ENCODE measurements around the gene SLC7A6OS. TPM values are rescaled to one million over a fixed set of nuclear protein-coding genes. Genes with fewer than 3 reads are reported as not detected.

The SLC7A6OS gene
- total RNA-seq, 1 experiment from 2014 or later = 14.2 TPM

GRCh38 chr16:68264128-68265077, 46.3 kb downstream of the SLC7A6OS start, which contains the start of gene SLC7A6:
Gene SLC7A6 (plus strand): TSS chr16:68264526. CDS start chr16:68274727, 10,201 bp downstream.
- no TSS peak for BruUV-seq (replicated peaks)
- TF ChIP-seq EZH2 (IDR thresholded peaks at IDR 0.05; ENCODE audit: low read depth) (no peak), CTCF (conservative IDR thresholded peaks at IDR 0.05) (peak; percentile 76)
- H2AFZ ChIP-seq = peak within 1 kb of the TSS; percentile 87
- intact Hi-C loops (cut with micrococcal nuclease; ENCODE audit: unreplicated experiment) = loop anchor here (1.0 kb wide), 3 partner anchors 27 to 64 kb away; partner anchors contain the start of gene SLC7A6OS
- DNase-seq = peak; percentile 43 to 77
- H3F3A ChIP-seq (ENCODE audit: insufficient read depth, low read depth) = peaks cover 38% of the 10 kb centered on the region
- no peaks in the 10 kb centered on the region for H3K9me3 ChIP-seq (ENCODE audit: insufficient read depth, low read depth)
- H3K27ac ChIP-seq = peak within 1 kb of the TSS; percentile 89
- peaks cover 34% of the 10 kb centered on the region for H3K4me1 ChIP-seq (replicated peaks; ENCODE audit: insufficient read depth)
- peaks cover 15% of the 10 kb centered on the region; the same call in 1 of the 2 replicates for H3K36me3 ChIP-seq (ENCODE audit: low read depth)
- CTCF ChIA-PET = interaction anchor here (0.5 to 1.1 kb wide), 8 partner anchors 44 to 997 kb away, joined by 4 to 11 read pairs (median 6); partner anchors contain the start of genes PRMT7 and SLC7A6OS
- H3K4me2 ChIP-seq = peak within 1 kb of the TSS; percentile 93
- no peaks in the 10 kb centered on the region for H3K27me3 ChIP-seq (ENCODE audit: insufficient read depth, low read depth)
- H4K20me1 ChIP-seq (ENCODE audit: insufficient read depth) = peaks cover 15% of the 10 kb centered on the region; the same call in 1 of the 2 replicates
- POLR2A ChIA-PET (ENCODE audit: unreplicated experiment) = interaction anchor here (0.5 to 1.9 kb wide), 7 partner anchors 28 to 495 kb away, joined by 3 to 6 read pairs (median 5); partner anchors contain the start of gene ESRP2
- H3K79me2 ChIP-seq (ENCODE audit: low read depth) = peaks cover 43% of the 10 kb centered on the region
- no peaks in the 10 kb centered on the region for H3K9me2 ChIP-seq (ENCODE audit: insufficient read depth)
- peak within 1 kb of the TSS; percentile 86 for H3K4me3 ChIP-seq

DNA sequence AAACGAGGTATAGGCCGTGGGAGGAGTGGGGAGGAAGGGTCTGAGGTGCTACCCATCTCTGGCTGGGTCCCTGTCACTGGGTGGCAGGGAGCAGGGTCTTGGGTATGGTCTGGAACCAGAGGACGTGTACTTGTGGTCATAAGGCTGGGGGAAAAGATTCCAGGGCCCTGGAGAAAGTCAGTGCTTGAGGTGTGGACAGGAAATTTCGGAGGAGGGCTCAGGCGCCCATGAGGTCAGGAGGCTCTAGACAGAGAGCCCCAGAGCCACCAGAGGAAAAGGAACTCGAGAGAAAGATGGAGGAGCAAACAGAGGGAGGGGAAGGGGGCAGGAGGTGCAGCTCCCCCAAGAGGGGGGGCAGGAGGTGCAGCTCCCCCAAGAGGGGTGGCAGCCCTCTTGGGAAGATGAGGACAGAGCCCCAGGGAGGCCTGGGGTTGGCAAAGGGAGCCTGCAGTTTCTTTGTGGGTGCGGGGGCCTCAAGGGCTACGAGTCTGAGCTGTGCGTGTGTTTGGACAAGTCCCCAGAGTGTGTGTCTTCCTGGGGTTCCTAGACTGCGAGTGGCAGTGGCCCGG, 47.1 kb downstream of the SLC7A6OS start:
- Histone ChIP-seq H3K4me3 (peak overlapping the region; percentile 86), H3K9me2 (ENCODE audit: insufficient read depth) (no peaks in the 10 kb centered on the region), H3K4me1 (replicated peaks; ENCODE audit: insufficient read depth) (peaks cover 37% of the 10 kb centered on the region), H3K27me3 (ENCODE audit: insufficient read depth, low read depth) (no peaks in the 10 kb centered on the region), H3F3A (ENCODE audit: insufficient read depth, low read depth) (peaks cover 42% of the 10 kb centered on the region), H3K36me3 (ENCODE audit: low read depth) (peaks cover 8% of the 10 kb centered on the region; the same call in 1 of the 2 replicates), H3K27ac (peak overlapping the region; percentile 89), H3K79me2 (ENCODE audit: low read depth) (peaks cover 35% of the 10 kb centered on the region), H4K20me1 (ENCODE audit: insufficient read depth) (peaks cover 15% of the 10 kb centered on the region; the same call in 1 of the 2 replicates), H3K9me3 (ENCODE audit: insufficient read depth, low read depth) (no peaks in the 10 kb centered on the region), H3K4me2 (peak overlapping the region; percentile 93), H2AFZ (peak overlapping the region; percentile 87)
- TF ChIP-seq CTCF (conservative IDR thresholded peaks at IDR 0.05) = no peak
- no peak for TF ChIP-seq EZH2 (IDR thresholded peaks at IDR 0.05; ENCODE audit: low read depth)
- ChIA-PET CTCF (interaction anchor here (0.5 to 1.1 kb wide), 6 partner anchors 45 to 996 kb away, joined by 5 to 11 read pairs (median 8); partner anchors contain the start of genes PRMT7 and SLC7A6OS), POLR2A (ENCODE audit: unreplicated experiment) (interaction anchor here (1.9 kb wide), 1 partner anchor 27 kb away, joined by 6 read pairs; the partner anchor contains the start of gene ESRP2)
- intact Hi-C loops (cut with micrococcal nuclease; ENCODE audit: unreplicated experiment) = no loop called here
- no peak for DNase-seq
- BruUV-seq (replicated peaks) = no TSS peak
